Mucosa of gallbladder (tissue), 1 donor: ENCODE results near the gene BICC1. TPM values are rescaled to one million over a fixed set of nuclear protein-coding genes. Genes with fewer than 3 reads are reported as not detected.

Experiments
- DNase-seq: peaks from one replicate; pipeline ENCODE4 v3.0.0-alpha.2; 2020; ENCODE audit warnings: low spot score
- total RNA-seq: library from RNA; stranded (reverse); gene quantifications from one replicate; pipeline ENCODE4 v1.2.1, GENCODE V29; 2021
- donor health status: DM: no; HTN: no; CAD: no.

The BICC1 gene
- total RNA-seq, 1 donor from 2014 or later, result 5.1 TPM

- DNase-seq, result no peak
Observed at GRCh38 chr10:58704671-58705141, 192.0 kb downstream of the BICC1 start.

- DNase-seq, result no peak
Observed at GRCh38 chr10:58706836-58707235, 194.2 kb downstream of the BICC1 start.

DNA sequence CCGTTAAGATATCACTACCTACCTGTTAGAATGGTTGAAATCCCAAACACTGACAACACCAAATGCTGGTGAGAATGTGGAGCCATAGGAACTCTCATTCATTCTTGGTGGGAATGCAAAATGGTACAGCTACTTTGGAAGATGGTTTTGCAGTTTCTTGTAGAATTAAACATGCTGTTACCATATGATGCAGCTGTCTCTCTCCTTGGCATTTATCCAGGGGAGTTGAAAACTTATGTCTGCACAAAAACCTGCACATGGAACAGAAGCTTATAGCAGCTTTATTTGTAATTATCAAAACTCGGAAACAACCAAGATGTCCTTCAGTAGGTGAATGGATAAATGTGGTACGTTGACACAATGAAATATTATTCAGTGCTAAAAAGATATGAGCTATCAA is 199.5 kb downstream of the BICC1 start:
- DNase-seq, result no peak

- no peak for DNase-seq
Observed at GRCh38 chr10:58712982-58713381, 200.3 kb downstream of the BICC1 start.

DNA sequence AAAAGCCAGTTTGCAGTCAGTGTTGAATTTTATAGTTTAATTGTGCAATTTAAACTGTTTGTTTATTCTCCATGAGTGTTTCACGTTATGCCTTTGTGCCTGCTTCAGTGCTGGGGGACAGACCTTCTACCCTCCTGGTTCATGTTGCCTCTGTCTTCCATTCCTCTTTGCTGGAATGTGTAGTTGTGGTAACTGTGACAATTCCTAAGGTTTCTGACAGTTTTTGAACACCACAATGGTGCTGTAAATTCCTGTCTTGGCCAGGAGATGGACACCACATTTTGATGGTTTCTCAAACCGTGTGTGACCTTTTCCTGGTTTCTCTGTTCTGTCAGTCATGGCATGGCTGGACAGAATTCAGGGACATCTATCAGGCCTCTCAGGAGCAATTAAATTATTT is 201.7 kb downstream of the BICC1 start:
- DNase-seq, result no peak

DNA sequence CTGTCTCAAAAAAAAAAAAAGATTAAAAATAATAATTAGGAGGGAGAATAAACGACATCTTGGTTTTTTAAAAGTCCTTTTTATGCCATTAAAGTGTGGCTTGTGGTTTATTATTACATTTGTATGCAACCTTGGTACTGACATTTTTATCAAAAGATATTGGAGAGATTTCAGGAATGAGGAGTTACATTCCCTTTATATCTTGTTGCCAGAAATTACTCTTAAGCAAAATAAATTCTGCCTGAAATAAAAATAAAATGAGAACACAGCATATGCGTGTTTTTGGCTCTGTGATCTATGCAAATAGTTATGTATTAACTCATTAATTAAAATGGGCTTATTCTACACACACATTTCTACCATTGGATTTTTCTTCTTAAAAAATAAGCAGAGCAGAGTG is 202.4 kb downstream of the BICC1 start:
- DNase-seq, result no peak

DNA sequence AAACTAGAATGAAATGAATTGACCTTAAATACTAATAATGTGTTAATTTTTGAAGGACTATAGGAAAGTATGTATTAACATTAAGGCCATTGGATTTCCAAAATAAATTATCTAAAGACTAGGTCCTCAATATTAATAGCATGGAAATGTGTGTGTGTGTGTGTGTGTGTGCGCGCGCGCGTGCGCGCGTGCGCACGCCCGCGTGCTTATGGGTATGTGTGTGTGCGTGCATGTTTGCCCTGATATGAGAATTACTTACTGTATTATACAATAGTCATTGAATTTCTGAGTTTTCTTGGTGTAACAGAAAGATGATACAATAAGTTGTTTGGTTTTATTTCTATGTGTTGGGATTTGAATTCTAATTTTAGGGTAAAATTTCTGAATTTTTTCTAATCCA is 205.9 kb downstream of the BICC1 start:
- no peak for DNase-seq

DNA sequence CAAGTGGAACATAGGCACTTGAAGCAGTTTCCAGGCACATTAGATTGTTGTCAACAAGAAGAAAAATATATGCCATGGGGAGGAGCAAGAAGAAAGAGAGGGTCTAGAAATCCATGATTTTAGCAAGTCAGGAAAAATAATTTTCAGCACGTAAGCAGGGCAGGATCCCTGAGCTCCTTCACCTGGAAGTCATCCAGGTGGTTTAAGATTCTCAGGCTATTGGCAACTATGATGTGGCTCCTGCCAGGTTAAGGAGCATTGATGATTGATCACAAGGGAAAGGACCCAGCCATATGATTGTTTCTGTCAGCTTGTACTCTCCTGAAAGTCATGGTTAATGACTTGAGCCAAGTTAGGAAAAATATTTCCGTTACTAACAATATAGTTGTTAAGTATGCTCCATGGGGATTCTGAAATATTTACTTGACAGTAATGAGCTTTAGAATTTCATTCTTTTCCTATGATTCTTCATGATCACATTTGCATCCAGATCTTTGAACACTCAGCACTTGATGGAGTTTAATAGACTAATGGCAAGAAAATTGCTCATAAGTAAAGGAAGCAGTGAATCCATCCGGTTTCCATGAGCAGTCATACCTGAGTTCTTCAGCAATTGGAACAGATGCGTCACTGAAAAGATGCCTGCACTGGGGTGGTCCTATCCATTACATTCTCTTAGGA is 209.1 kb downstream of the BICC1 start:
- DNase-seq, result no peak

- DNase-seq, result no peak
Observed at GRCh38 chr10:58723186-58723585, 210.5 kb downstream of the BICC1 start.

DNA sequence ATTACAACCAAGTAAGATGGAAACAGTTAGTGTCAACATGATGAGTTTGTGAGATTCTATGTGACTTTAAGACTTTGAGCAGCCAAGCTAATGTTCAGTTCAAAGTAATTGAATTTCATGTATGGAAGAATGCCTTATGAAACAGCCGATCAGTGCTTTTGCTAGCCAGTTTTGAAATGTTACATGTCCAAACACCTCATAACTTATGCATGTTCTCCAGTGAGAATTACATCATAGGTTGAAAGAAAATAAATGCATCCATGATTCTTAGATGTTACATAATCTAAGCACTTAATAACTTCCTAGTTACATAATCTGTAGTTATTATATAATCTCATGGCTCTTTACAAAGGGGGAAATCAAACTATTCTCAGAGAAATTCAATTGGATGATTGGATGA is 211.3 kb downstream of the BICC1 start:
- no peak for DNase-seq

DNA sequence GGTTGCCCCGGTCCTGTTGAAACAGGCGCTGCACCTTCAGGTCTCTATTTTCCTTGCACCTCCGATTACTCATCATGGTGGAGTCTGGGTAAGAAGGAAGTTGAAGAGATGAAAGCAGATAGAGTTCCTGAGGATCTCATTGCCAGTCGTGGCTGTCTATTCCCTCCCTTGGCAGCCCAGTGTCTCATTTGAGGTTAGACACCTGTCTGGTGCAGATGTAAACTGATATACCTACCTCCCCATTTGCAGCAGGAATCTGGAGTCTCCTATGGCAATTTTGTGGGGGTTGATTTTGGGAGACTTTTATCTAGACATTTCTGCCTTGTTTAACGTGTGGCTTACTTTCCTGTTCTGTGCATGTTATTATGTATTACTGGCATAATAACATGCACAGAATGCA is 212.1 kb downstream of the BICC1 start:
- DNase-seq, result no peak

GRCh38 chr10:58725901-58726300 is 213.2 kb downstream of the BICC1 start:
- DNase-seq, result no peak

- no peak for DNase-seq
Observed at GRCh38 chr10:58727633-58728032, 215.0 kb downstream of the BICC1 start.

DNA sequence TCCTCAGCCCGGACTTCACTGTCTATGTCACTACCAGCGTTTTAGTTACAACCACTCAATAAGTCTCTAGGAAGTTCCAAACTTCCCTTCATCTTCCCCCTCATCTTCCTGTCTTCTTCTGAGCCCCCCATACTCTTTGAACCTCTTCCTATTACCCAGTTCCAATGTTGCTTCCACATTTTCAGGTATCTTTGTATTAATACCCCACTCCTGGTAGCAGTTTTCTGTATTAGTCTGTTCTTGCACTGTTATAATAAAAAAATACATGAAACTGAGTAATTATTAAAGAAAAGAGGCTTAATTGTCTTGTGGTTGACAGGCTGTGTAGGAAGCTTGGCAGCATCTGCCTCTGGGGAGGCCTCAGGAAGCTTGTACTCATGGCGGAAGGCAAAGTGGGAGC is 218.6 kb downstream of the BICC1 start:
- no peak for DNase-seq

GRCh38 chr10:58733436-58733835 is 220.8 kb downstream of the BICC1 start:
- DNase-seq, result no peak

DNA sequence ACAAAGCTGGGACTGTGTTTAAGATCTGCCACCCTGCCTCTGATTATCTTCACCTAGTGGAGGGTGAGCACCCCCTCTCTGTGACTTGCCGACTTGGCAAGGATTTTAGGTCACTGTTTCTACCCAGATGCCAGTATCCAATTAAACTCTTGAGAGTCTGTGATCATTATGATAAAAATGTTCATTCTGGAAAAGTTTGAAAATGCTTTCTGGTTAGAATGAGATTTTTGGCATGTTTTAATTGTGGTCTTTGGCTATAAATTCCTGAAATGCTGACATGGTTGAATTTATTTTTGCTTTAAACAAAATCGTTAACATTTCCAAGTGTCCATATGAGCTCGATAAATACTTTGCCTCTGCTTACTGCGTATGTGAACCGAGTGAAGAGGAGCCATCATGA is 221.4 kb downstream of the BICC1 start:
- no peak for DNase-seq

- no peak for DNase-seq
Observed at GRCh38 chr10:58734664-58735063, 222.0 kb downstream of the BICC1 start.

GRCh38 chr10:58735087-58735486 is 222.4 kb downstream of the BICC1 start:
- DNase-seq, result no peak

GRCh38 chr10:58740620-58741369 is 228.1 kb downstream of the BICC1 start:
- DNase-seq, result no peak

DNA sequence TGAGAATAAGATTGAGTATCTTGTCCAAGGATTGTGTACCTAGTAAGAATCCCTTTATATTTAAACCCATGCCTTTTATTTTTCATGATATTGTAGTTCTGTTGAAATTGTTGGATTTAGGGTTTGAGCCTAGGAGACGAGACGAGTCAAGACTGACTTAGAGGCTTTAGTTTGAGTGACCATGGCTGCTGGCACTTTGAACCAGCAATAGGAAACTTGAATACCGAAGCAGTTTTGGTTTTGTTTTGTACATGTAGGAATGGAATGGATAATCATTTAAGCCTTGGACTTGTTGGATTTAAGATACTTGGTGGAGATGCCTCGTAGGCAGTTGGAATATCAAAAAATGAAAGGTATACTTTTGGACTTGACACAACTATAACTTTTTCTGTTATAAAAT is 229.0 kb downstream of the BICC1 start:
- no peak for DNase-seq

GRCh38 chr10:58742141-58742540 is 229.5 kb downstream of the BICC1 start:
- DNase-seq, result no peak

DNA sequence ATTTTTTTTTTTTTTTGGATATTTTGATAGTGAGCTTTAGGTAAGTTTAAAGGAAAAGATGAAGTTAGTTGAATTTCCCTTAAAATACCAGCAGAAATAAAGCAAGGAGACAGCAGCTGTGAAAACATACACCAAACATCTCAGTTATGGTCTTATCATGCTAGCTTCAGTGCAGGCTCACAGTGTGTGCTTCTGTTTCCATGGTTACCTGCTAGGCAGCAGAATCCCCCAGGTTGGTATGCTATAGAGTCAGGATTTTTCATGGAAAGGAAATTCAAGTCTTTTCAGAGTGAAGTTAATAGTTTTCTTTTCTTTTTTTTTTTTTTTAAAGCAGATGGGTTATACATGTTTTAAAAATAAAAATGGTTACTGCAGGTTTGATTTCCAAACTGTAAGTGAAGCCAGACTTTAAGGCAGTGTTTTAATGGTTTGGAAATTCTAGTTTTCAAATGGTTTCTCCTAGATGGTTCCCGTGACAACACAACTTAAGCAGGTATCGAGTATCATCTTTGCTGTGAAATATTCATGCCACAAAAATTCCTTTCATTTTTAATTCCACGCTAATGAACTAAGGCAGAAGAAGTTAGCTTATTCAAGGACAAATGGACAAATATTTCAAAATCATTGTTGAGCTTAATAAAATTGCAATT is 230.9 kb downstream of the BICC1 start:
- no peak for DNase-seq
